Measurements from ENCODE around the gene GAGE13.

- TF ChIP-seq ZNF274 (IDR thresholded peaks at IDR 0.05; ENCODE audit: low read depth, low read length) = no peak
- no peak for TF ChIP-seq YY1 (IDR thresholded peaks at IDR 0.05; ENCODE audit: insufficient read depth, insufficient read length)
These were observed 21.9 kb upstream of the GAGE13 start for GRCh38 chrX:49309401-49309981.
